ENCODE measurements around the gene CRYBB3. TPM values are rescaled to one million over a fixed set of nuclear protein-coding genes. Genes with fewer than 3 reads are reported as not detected.
"Not testable (repeated sequence)": the region's sequence is repeated elsewhere in the genome, so short reads cannot be mapped to it uniquely, and the experiment has no call there.

The CRYBB3 gene
- total RNA-seq, 1 experiment from 2014 or later = 0.64 TPM

GRCh38 chr22:25233706-25234105, 34.0 kb downstream of the CRYBB3 start:
- H3K79me2 ChIP-seq (ENCODE audit: insufficient read depth, low read length); RAD21 ChIA-PET (ENCODE audit: low non-redundant PET in 1 of 2, low total read pairs in 2 of 2, uncharacterized antibody in 2 of 2, unreplicated experiment in 2 of 2); H2AFZ ChIP-seq (ENCODE audit: low read depth, low read length, poor library complexity, severe bottlenecking); ATAC-seq; H3K9me2 ChIP-seq (ENCODE audit: insufficient read depth); POLR2A ChIA-PET; H3K27me3 ChIP-seq (ENCODE audit: insufficient read depth, low read length); H3K4me3 ChIP-seq (replicated peaks in 1 of 2; ENCODE audit: low read depth in 1 of 2, low read length in 2 of 2); H3K4me2 ChIP-seq (ENCODE audit: low read length); H3K27ac ChIP-seq (ENCODE audit: low read depth, low read length); H3K9me3 ChIP-seq (ENCODE audit: control insufficient read depth in 1 of 2, insufficient read depth in 1 of 2, low read depth in 1 of 2, low read length in 2 of 2); DNase-seq (ENCODE audit: low read depth, low spot score); H3K4me1 ChIP-seq (ENCODE audit: control insufficient read depth in 1 of 2, insufficient read depth in 2 of 2, low read length in 2 of 2); BruUV-seq (replicated peaks); H4K20me1 ChIP-seq (ENCODE audit: insufficient read depth); intact Hi-C loops (cut with micrococcal nuclease); H3K9ac ChIP-seq (ENCODE audit: low read length); H3K36me3 ChIP-seq (ENCODE audit: control insufficient read depth in 1 of 2, insufficient read depth in 2 of 2, low read length in 2 of 2): not testable (repeated sequence)
- CTCF ChIA-PET = interaction anchor here (1.2 kb wide), 1 partner anchor 96 kb away, joined by 3 read pairs; no protein-coding TSS in a partner anchor

DNA sequence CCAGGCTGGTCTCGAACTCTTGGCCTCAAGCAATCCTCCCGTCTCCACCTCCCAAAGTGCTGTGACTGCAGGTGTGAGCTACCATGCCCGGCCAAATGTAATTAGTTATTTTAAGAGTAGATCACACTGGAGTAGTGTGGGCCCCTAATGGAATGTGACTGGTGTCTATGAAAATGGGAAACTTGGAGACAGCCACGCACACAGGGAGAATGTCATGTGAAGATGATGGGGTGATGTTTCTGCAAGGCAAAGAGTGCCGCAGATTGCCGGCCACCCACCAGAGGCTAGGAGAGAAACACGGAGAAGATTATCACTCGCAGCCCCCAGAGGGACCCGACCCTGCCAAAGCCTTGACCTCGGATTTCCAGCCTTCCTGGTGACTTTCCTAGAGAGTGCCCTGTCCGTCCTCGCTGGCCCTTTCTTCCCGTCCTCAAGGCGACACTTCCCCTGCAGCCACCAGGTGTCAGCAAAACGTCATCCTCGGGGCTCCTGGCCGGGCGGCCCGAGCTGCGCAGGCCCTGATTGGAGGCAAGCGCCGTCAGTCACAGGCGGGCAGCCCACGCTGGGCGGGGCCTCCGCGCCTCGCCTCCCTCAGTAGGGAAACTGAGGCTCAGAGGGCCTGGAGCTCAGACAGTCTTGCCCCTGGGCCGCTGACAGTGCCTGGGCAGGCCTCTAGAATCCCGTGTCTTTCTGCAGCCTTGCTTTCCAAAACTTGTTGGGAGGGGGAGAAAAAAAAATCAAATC, 36.1 kb downstream of the CRYBB3 start:
- no peaks in the 10 kb centered on the region for H3K9me2 ChIP-seq (ENCODE audit: insufficient read depth)
- H3K4me1 ChIP-seq (ENCODE audit: control insufficient read depth in 1 of 2, insufficient read depth in 2 of 2, low read length in 2 of 2) = peaks cover 0 to 4% of the 10 kb centered on the region in 2 experiments; a peak in 1 of 4 replicates
- H3K27ac ChIP-seq (ENCODE audit: low read depth, low read length) = no peak overlapping the region
- ChIA-PET RAD21 (ENCODE audit: low non-redundant PET in 1 of 2, low total read pairs in 2 of 2, uncharacterized antibody in 2 of 2, unreplicated experiment in 2 of 2) (interaction anchor here in 1 of 2 experiments (0.6 kb wide), 1 partner anchor 226 kb away, joined by 7 read pairs; no protein-coding TSS in a partner anchor), POLR2A (no interaction called here), CTCF (interaction anchor here (0.8 to 2.4 kb wide), 4 partner anchors 33 to 537 kb away, joined by 3 to 22 read pairs (median 4); no protein-coding TSS in a partner anchor)
- no peaks in the 10 kb centered on the region for H3K79me2 ChIP-seq (ENCODE audit: insufficient read depth, low read length)
- intact Hi-C loops (cut with micrococcal nuclease) = loop anchor here (1.0 to 5.0 kb wide), 4 partner anchors 98 to 542 kb away; no protein-coding TSS in a partner anchor
- no TSS peak for BruUV-seq (replicated peaks)
- H3K4me3 ChIP-seq (replicated peaks in 1 of 2; ENCODE audit: low read depth in 1 of 2, low read length in 2 of 2) = 0 out of 4 replicates have a peak overlapping the region, but pooled peaks of 1 of the 2 experiments have one; percentile 14
- DNase-seq (ENCODE audit: low read depth, low spot score) (peak; percentile 84), ATAC-seq (peak; percentile 100)
- peak overlapping the region; percentile 85 for H2AFZ ChIP-seq (ENCODE audit: low read depth, low read length, poor library complexity, severe bottlenecking)
- H4K20me1 ChIP-seq (ENCODE audit: insufficient read depth) = no peaks in the 10 kb centered on the region
- 0 out of 2 replicates have a peak, but pooled peaks cover 3% of the 10 kb centered on the region for H3K27me3 ChIP-seq (ENCODE audit: insufficient read depth, low read length)
- no peaks in the 10 kb centered on the region for H3K36me3 ChIP-seq (ENCODE audit: control insufficient read depth in 1 of 2, insufficient read depth in 2 of 2, low read length in 2 of 2)
- no peaks in the 10 kb centered on the region for H3K9me3 ChIP-seq (ENCODE audit: control insufficient read depth in 1 of 2, insufficient read depth in 1 of 2, low read depth in 1 of 2, low read length in 2 of 2)
- H3K4me2 ChIP-seq (ENCODE audit: low read length) = peak overlapping the region; percentile 55
- no peak overlapping the region for H3K9ac ChIP-seq (ENCODE audit: low read length)
- TF ChIP-seq EZH2phosphoT487 (IDR thresholded peaks at IDR 0.05; ENCODE audit: borderline replicate concordance) (no peak), YY1 (IDR thresholded peaks at IDR 0.05; ENCODE audit: extremely low read depth, insufficient replicate concordance, low read depth, low read length) (no peak), ELF1 (IDR thresholded peaks at IDR 0.05; ENCODE audit: borderline replicate concordance, low read depth) (no peak), EZH2 (IDR thresholded peaks at IDR 0.05) (no peak), ATF3 (IDR thresholded peaks at IDR 0.05) (no peak), SRF (IDR thresholded peaks at IDR 0.05; ENCODE audit: low read depth) (no peak), POLR2A (IDR thresholded peaks at IDR 0.05; ENCODE audit: borderline replicate concordance, extremely low read depth, insufficient read depth, insufficient read length) (no peak), CEBPB (IDR thresholded peaks at IDR 0.05; ENCODE audit: low read depth) (no peak), CTCF (IDR thresholded peaks at IDR 0.05 in 2 of 3, conservative IDR thresholded peaks at IDR 0.05 in 1 of 3; ENCODE audit: borderline replicate concordance in 1 of 3, insufficient read depth in 1 of 3, low read depth in 2 of 3, low read length in 2 of 3) (peak; percentile 80 to 83 (median 81)), JUND (IDR thresholded peaks at IDR 0.05) (no peak), FOSL1 (IDR thresholded peaks at IDR 0.05; ENCODE audit: low read depth) (no peak), SIN3A (IDR thresholded peaks at IDR 0.05; ENCODE audit: low read depth) (no peak), SP1 (IDR thresholded peaks at IDR 0.05; ENCODE audit: low read depth) (peak; percentile 83), CBX3 (IDR thresholded peaks at IDR 0.05; ENCODE audit: low read depth) (no peak), ZBTB33 (IDR thresholded peaks at IDR 0.05; ENCODE audit: extremely low read depth, insufficient replicate concordance, low read length) (no peak), ZFX (IDR thresholded peaks at IDR 0.05) (no peak), POLR2AphosphoS5 (IDR thresholded peaks at IDR 0.05; ENCODE audit: low read depth, low read length) (no peak)

Data from HCT116 (cell line).